Kidney (tissue), 14 donors: ENCODE measurements around the gene TOX4. TPM values are rescaled to one million over a fixed set of nuclear protein-coding genes. Genes with fewer than 3 reads are reported as not detected.
"Not testable (repeated sequence)": the region's sequence is repeated elsewhere in the genome, so short reads cannot be mapped to it uniquely, and the experiment has no call there.

Source experiments
- DNase-seq, 5 donors: peaks; one replicate each; pipeline ENCODE4 v3.0.0-alpha.2; 2013 to 2020
- FAIRE-seq: peaks from 2 replicates; lab custom pipeline; 2012; peaks lifted over from hg19 to GRCh38; lab: Jason Lieb, UNC
- H3K27ac ChIP-seq, 2 donors: one replicate each; pipeline ENCODE4 v1.7.0; 2013; ENCODE audit warnings: low read depth in 2 of 2, low read length in 2 of 2, inconsistent platforms in 1 of 2
- H3K27me3 ChIP-seq: one replicate; pipeline ENCODE4 v1.7.1; 2013; ENCODE audit warnings: low read length, inconsistent platforms; ENCODE audit not compliant: control insufficient read depth, insufficient read depth
- H3K36me3 ChIP-seq, 3 donors: one replicate each; pipeline versions ENCODE4 v1.7.0 to v1.7.1; 2013; ENCODE audit warnings: low read length in 3 of 3, control low read depth in 1 of 3, inconsistent platforms in 1 of 3; ENCODE audit not compliant: insufficient read depth in 3 of 3, control insufficient read depth in 2 of 3
- H3K4me1 ChIP-seq, 3 donors: one replicate each; pipeline versions ENCODE4 v1.7.0 to v1.7.1; 2013; ENCODE audit warnings: low read length in 3 of 3, inconsistent platforms in 1 of 3, low read depth in 1 of 3; ENCODE audit not compliant: control insufficient read depth in 2 of 3, insufficient read depth in 2 of 3
- H3K4me3 ChIP-seq, 3 donors: one replicate each; pipeline versions ENCODE4 v1.7.0 to v1.8.1; 2013; ENCODE audit warnings: low read length in 3 of 3, control low read depth in 1 of 3, inconsistent platforms in 1 of 3
- H3K9ac ChIP-seq, 3 donors: one replicate each; pipeline versions ENCODE4 v1.7.0 to v1.7.1; 2013; ENCODE audit warnings: low read length in 3 of 3, control low read depth in 1 of 3, inconsistent platforms in 1 of 3
- H3K9me3 ChIP-seq, 3 donors: one replicate each; pipeline versions ENCODE4 v1.7.0 to v1.7.1; 2013; ENCODE audit warnings: low read length in 3 of 3, control low read depth in 1 of 3, inconsistent platforms in 1 of 3; ENCODE audit not compliant: control insufficient read depth in 2 of 3, insufficient read depth in 1 of 3
- CTCF ChIP-seq: IDR thresholded peaks from 3 replicates; pipeline ENCODE4 v1.5.1; 2012; ENCODE audit warnings: mild to moderate bottlenecking, moderate library complexity, borderline replicate concordance; ENCODE audit not compliant: insufficient read depth; ENCODE audit errors: extremely low read depth
- intact Hi-C: fragments of 100-400 bp; cut with DNase I; formaldehyde crosslinking; loops from one replicate; pipeline ENCODE4 v1.11.1; 2022
- polyA plus RNA-seq: library from polyadenylated mRNA; stranded (reverse); fragments of 350-450 nt; fragmentation: Illumina TruSeq; extraction: RNeasy Lipid Tissue Mini Kit (QIAGEN cat#74804); gene quantifications from one replicate; pipeline ENCODE4 v1.2.3, GENCODE V29; 2014; ENCODE audit warnings: low read depth, low replicate concordance; ENCODE audit not compliant: insufficient read depth
- total RNA-seq: library from RNA; stranded (reverse); fragmentation: NEBNext Ultra II Directional; extraction: Animal tissue kit (Norgen Biotek cat#: 25700); gene quantifications from one replicate; pipeline ENCODE4 v1.2.1, GENCODE V29; 2021
- donor health status: control.
- donor health status: control.
- donor health status: control.
- donor health status: control.
- donor health status: control.
- donor health status: DM: yes; HTN: yes; CAD: no.
- donor health status: Normal renal cell carcinoma (clear cell type).

The TOX4 gene
- total and polyA plus RNA-seq, 2 donors from 2014 or later, result 31.0 to 75.9 TPM

GRCh38 chr14:21543963-21544362, 67.0 kb downstream of the TOX4 start:
- no peak overlapping the region for H3K4me3 ChIP-seq
- no peaks in the 10 kb centered on the region for H3K9me3 ChIP-seq
- FAIRE-seq, result no peak
- H3K36me3 ChIP-seq, result no peaks in the 10 kb centered on the region
- H3K27ac ChIP-seq, result no peak overlapping the region
- no peak overlapping the region for H3K9ac ChIP-seq
- no peaks in the 10 kb centered on the region for H3K27me3 ChIP-seq
- DNase-seq, result no peak
- no peaks in the 10 kb centered on the region for H3K4me1 ChIP-seq
- TF ChIP-seq CTCF, result no peak
- intact Hi-C loops, result no loop called here

- H3K9ac ChIP-seq, FAIRE-seq, H3K4me1 ChIP-seq, H3K4me3 ChIP-seq, H3K27me3 ChIP-seq, DNase-seq, H3K27ac ChIP-seq, intact Hi-C loops, H3K9me3 ChIP-seq, H3K36me3 ChIP-seq: not testable (repeated sequence)
Measured at GRCh38 chr14:21544588-21544987, 67.6 kb downstream of the TOX4 start.

Other genes with a start within 250 kb of the TOX4 start
- 398 TPM for gene HNRNPC, start 207.8 kb upstream of the TOX4 start, total RNA-seq
- gene HNRNPC, start 207.8 kb upstream of the TOX4 start, polyA plus RNA-seq, result 462 TPM
- gene RPGRIP1, start 197.1 kb upstream of the TOX4 start, total RNA-seq, result 0.47 TPM
- gene RPGRIP1, start 197.1 kb upstream of the TOX4 start, polyA plus RNA-seq, result not detected
- 58.8 TPM for gene SUPT16H, start 93.2 kb upstream of the TOX4 start, total RNA-seq
- gene SUPT16H, start 93.2 kb upstream of the TOX4 start, polyA plus RNA-seq, result 38.1 TPM
- gene CHD8, start 21.1 kb upstream of the TOX4 start, total RNA-seq, result 77.4 TPM
- 35.8 TPM for gene CHD8, start 21.1 kb upstream of the TOX4 start, polyA plus RNA-seq
- gene RAB2B, start 236 bp upstream of the TOX4 start, total RNA-seq, result 22.7 TPM
- 12.2 TPM for gene RAB2B, start 236 bp upstream of the TOX4 start, polyA plus RNA-seq
- 44.3 TPM for gene METTL3, start 34.1 kb downstream of the TOX4 start, total RNA-seq
- gene METTL3, start 34.1 kb downstream of the TOX4 start, polyA plus RNA-seq, result 31.4 TPM
- 8.8 TPM for gene SALL2, start 49.2 kb downstream of the TOX4 start, total RNA-seq
- gene SALL2, start 49.2 kb downstream of the TOX4 start, polyA plus RNA-seq, result 5.5 TPM
- not detected for gene OR10G3, start 102.9 kb downstream of the TOX4 start, total RNA-seq
- gene OR10G3, start 102.9 kb downstream of the TOX4 start, polyA plus RNA-seq, result not detected
- not detected for gene OR10G2, start 157.7 kb downstream of the TOX4 start, total RNA-seq
- not detected for gene OR10G2, start 157.7 kb downstream of the TOX4 start, polyA plus RNA-seq
- not detected for gene OR4E2, start 176.6 kb downstream of the TOX4 start, total RNA-seq
- gene OR4E2, start 176.6 kb downstream of the TOX4 start, polyA plus RNA-seq, result not detected
- gene OR4E1, start 196.6 kb downstream of the TOX4 start, total RNA-seq, result not detected
- gene OR4E1, start 196.6 kb downstream of the TOX4 start, polyA plus RNA-seq, result not detected